ENCODE results near the gene KCNK3. TPM values are rescaled to one million over a fixed set of nuclear protein-coding genes. Genes with fewer than 3 reads are reported as not detected.

KCNK3 gene
- total and polyA plus RNA-seq, 10 of the 15 experiments (the other 5 are each of a cell fraction or from before 2014, with no cell fraction given) = 0.13 TPM; not detected in 9

DNA sequence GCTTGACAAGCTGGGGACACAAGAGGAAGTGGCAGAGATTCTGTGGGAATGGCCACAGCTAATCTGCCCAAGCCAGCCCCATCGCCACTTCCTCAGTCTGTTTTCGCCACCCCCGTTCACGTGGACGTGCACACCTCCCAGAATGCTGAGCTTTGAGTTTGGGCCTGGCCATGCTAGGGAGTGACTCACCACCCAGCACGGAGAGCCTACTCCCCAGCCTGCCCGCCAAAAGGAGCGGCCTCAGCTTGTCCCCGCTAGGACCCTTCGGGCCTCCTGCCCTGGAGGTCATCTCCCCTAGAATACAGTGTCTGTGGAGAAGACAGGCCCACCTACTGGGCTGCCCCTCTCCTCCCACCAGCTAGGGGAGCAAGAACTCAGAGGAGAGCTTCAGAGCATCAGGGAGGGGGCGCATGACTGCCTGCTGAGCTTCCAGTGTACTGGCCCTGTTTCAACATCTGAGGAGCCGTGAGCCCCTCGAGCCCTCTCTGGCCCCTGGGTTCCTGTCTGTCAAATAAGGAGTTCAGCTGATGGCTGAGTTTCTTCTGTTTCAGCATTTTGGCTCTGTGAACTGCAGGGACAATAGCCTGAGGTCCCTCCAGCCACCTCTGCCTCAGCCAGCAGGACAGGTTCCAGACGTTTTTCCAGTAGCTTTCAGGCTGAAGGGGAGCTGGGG, 76.7 kb downstream of the KCNK3 start:
- FAIRE-seq (no peak), DNase-seq (ENCODE audit: low read depth, low spot score) (no peak), ATAC-seq (peak; percentile 49)
- no peaks in the 10 kb centered on the region for H3K27me3 ChIP-seq (replicated peaks in 1 of 2; ENCODE audit: control insufficient read depth in 2 of 2, insufficient read depth in 2 of 2, low read length in 1 of 2)
- intact Hi-C loops (cut with micrococcal nuclease; ENCODE audit: unreplicated experiment) (no loop called here), in situ Hi-C loops (cut with MboI) (no loop called here)
- BruUV-seq (replicated peaks) = no TSS peak
- RAD21 ChIA-PET (ENCODE audit: unreplicated experiment) = no interaction called here
- H3K27ac ChIP-seq (ENCODE audit: control insufficient read depth, insufficient read depth) = peak overlapping the region; percentile 0; the same call in 1 of the 2 replicates
- SMC1A ChIA-PET (ENCODE audit: uncharacterized antibody, unreplicated experiment) = interaction anchor here (0.9 kb wide), 1 partner anchor 24 kb away, joined by 3 read pairs; no protein-coding TSS in a partner anchor
- H2AFZ ChIP-seq (ENCODE audit: control insufficient read depth, low read depth, low read length) = no peak overlapping the region
- peaks cover 17% of the 10 kb centered on the region; the same call in 1 of the 2 replicates for H3K4me1 ChIP-seq (ENCODE audit: control insufficient read depth, insufficient read depth, low read length)
- H3K4me3 ChIP-seq = no peak overlapping the region
- CTCF ChIA-PET = interaction anchor here (1.0 to 1.5 kb wide), 7 partner anchors 9 to 25 kb away, joined by 3 to 4 read pairs (median 4); no protein-coding TSS in a partner anchor
- H3K79me2 ChIP-seq (ENCODE audit: control insufficient read depth, insufficient read depth, low read length) = peaks cover 51% of the 10 kb centered on the region
- POLR2A ChIA-PET = interaction anchor here (0.9 to 1.3 kb wide), 2 partner anchors 8 to 22 kb away, joined by 3 to 5 read pairs; no protein-coding TSS in a partner anchor
- no peaks in the 10 kb centered on the region; a peak in 2 of 4 replicates for H3K36me3 ChIP-seq (ENCODE audit: control insufficient read depth in 2 of 2, insufficient read depth in 2 of 2, low read length in 1 of 2)
- H4K20me1 ChIP-seq (ENCODE audit: control insufficient read depth, insufficient read depth) = no peaks in the 10 kb centered on the region
- TF ChIP-seq BHLHE40 (IDR thresholded peaks at IDR 0.05; ENCODE audit: borderline replicate concordance in 1 of 2, low read depth in 2 of 2, low read length in 1 of 2) = peak; percentile 39 to 76; a peak in 3 of 4 replicates
- no peak for TF ChIP-seq ZNF24 (IDR thresholded peaks at IDR 0.05)
- peak; percentile 52; the same call in 1 of the 2 replicates for TF ChIP-seq IKZF1 (conservative IDR thresholded peaks at IDR 0.05)
- TF ChIP-seq, protein P1, sequence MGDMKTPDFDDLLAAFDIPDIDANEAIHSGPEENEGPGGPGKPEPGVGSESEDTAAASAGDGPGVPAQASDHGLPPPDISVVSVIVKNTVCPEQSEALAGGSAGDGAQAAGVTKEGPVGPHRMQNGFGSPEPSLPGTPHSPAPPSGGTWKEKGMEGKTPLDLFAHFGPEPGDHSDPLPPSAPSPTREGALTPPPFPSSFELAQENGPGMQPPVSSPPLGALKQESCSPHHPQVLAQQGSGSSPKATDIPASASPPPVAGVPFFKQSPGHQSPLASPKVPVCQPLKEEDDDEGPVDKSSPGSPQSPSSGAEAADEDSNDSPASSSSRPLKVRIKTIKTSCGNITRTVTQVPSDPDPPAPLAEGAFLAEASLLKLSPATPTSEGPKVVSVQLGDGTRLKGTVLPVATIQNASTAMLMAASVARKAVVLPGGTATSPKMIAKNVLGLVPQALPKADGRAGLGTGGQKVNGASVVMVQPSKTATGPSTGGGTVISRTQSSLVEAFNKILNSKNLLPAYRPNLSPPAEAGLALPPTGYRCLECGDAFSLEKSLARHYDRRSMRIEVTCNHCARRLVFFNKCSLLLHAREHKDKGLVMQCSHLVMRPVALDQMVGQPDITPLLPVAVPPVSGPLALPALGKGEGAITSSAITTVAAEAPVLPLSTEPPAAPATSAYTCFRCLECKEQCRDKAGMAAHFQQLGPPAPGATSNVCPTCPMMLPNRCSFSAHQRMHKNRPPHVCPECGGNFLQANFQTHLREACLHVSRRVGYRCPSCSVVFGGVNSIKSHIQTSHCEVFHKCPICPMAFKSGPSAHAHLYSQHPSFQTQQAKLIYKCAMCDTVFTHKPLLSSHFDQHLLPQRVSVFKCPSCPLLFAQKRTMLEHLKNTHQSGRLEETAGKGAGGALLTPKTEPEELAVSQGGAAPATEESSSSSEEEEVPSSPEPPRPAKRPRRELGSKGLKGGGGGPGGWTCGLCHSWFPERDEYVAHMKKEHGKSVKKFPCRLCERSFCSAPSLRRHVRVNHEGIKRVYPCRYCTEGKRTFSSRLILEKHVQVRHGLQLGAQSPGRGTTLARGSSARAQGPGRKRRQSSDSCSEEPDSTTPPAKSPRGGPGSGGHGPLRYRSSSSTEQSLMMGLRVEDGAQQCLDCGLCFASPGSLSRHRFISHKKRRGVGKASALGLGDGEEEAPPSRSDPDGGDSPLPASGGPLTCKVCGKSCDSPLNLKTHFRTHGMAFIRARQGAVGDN (IDR thresholded peaks at IDR 0.05) = peak; percentile 78
- peak; percentile 78 for TF ChIP-seq SPI1 (IDR thresholded peaks at IDR 0.05; ENCODE audit: borderline replicate concordance, insufficient read depth, low read depth, low read length)
- TF ChIP-seq CREB1 (IDR thresholded peaks at IDR 0.05; ENCODE audit: low read depth) = no peak
- no peak overlapping the region for H3K9ac ChIP-seq (ENCODE audit: control insufficient read depth, insufficient read depth, low read length)
- no peaks in the 10 kb centered on the region for H3K9me3 ChIP-seq (replicated peaks; ENCODE audit: control insufficient read depth, insufficient read depth, low read length)
- no peak overlapping the region for H3K4me2 ChIP-seq (ENCODE audit: control insufficient read depth, insufficient read depth)
- 92% methylated on average over 14 of the region's 14 CpGs for WGBS (ENCODE audit: insufficient coverage, insufficient replicate concordance, low lambda C conversion rate, missing lambda C conversion rate)
